HL-60 (cell line): Measurements from ENCODE around the gene STUM.

Source experiments
- GABPA ChIP-seq: IDR thresholded peaks from 2 replicates; pipeline ENCODE4 v1.6.1; 2012; ENCODE audit warnings: low read depth
- SPI1 ChIP-seq: IDR thresholded peaks from 2 replicates; pipeline ENCODE4 v1.6.1; 2012; ENCODE audit warnings: low read depth, mild to moderate bottlenecking, borderline replicate concordance
- TF ChIP-seq, protein P1 (sequence below): IDR thresholded peaks from one replicate; pipeline ENCODE4 v1.5.1; 2011; ENCODE audit warnings: low read length, control low read depth, inconsistent platforms; ENCODE audit not compliant: insufficient read depth

DNA sequence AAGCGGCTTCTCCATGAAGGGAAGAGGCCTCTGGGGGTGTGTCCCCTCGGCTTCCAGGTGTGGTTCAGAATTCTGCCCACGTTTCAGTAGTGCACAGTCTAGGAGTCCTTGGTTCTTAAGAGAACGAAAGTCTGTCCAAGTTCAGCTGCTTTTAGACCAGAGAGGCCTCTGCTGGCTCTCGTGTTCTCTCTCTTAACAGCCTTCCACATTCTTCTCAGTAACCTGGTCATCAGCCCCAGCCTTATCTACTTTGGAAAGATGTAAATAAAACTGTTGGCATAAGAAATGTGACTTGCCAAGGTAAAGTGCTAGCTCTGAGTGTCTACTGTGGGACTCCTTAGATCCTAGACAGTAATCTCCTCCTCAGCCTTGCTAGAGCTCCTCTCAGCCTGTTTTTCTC is 15.3 kb upstream of the STUM start:
- TF ChIP-seq, protein P1, sequence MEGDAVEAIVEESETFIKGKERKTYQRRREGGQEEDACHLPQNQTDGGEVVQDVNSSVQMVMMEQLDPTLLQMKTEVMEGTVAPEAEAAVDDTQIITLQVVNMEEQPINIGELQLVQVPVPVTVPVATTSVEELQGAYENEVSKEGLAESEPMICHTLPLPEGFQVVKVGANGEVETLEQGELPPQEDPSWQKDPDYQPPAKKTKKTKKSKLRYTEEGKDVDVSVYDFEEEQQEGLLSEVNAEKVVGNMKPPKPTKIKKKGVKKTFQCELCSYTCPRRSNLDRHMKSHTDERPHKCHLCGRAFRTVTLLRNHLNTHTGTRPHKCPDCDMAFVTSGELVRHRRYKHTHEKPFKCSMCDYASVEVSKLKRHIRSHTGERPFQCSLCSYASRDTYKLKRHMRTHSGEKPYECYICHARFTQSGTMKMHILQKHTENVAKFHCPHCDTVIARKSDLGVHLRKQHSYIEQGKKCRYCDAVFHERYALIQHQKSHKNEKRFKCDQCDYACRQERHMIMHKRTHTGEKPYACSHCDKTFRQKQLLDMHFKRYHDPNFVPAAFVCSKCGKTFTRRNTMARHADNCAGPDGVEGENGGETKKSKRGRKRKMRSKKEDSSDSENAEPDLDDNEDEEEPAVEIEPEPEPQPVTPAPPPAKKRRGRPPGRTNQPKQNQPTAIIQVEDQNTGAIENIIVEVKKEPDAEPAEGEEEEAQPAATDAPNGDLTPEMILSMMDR, result no peak
- TF ChIP-seq SPI1 (no peak), GABPA (no peak)
